Stimulated activated CD4-positive, alpha-beta T cell treated with anti-CD3 and anti-CD28 coated beads, Interleukin-1b, Interleukin-23, amount 100 ng/mL, for 48 hours (primary cell): ENCODE data around the gene PLA2G6.

Experiments used
- DNase-seq: peaks from one replicate; pipeline ENCODE4 v3.0.0-alpha.2; 2020

The PLA2G6 gene

DNA sequence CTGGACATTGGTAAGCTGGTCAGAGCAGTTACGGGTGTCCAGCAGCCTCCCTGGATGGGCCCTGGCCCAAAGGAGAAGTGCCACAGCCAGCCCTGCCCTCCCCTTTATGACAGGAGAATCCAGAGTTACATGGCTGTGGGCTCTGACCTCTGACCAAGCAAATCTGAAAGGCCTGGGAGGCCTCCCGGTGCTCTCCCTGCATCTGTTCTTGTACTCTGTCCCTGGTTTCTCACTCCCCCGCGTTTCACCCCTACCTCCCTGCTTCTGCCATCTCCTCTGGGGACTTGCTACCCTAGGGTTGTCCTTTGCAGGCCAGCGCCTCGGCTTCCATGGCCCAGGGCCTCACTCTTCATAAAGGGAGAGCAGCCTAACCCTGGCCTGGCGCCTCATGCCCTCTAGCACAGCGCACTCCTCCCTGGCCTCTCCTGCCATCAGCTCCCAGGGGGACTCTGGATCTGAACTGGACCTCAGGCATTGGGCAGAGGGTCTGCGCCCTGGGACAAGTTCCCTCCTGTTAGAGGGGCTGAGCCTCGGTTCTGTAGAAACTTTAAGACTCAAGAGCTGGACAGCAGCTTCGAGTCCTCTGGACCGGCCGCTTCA, 113.8 kb downstream of the PLA2G6 start:
- DNase-seq, result no peak

DNA sequence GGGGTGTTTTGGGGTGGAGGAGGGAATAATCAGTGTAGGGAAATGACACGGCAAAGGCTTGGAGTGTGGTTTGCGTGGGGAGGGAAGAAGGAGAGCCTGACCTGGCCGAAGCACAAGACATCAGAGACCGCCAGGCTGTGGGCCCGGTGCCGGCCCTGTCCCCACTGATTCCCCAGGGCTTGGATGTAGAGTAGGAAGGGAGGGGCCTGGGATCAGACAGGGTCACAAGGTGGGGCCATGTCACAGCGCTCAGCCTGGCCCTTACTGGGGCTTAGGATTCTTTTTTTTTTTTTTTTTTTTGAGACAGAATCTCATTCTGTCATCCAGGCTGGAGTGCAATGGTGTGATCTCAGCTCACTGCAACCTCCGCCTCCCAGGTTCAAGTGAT, 114.6 kb downstream of the PLA2G6 start:
- DNase-seq, result no peak

DNA sequence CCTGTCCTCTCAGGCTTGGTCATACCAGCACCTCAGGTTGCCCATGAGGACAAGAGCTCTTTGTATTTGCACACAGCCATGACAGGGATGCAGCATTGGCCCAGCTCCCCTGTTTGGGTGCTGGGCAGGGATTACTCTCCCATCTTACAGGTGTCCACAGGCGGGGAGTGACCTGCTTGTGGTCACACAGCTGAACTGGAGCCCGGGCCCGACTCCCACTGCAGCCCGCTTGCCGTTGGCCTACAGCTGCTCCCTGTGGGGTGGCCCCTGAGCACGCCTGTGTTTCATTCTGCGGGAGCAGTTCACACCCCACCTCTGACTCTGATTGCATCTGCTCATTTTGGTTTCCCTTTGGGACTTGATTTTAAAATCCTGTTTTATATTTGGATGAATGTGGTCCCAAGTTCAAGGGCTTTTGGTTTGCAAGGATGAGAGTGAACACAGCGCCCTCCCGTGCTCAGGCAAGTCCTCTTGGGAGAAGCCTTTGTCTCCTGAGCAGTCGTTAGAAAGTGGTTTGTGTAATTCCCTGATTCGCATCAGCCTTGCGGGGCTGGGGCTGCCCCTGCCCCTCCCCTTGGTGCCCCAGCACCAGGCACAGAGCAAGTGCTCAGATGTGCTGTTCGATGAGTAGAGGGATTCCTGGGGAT, 115.1 kb downstream of the PLA2G6 start:
- DNase-seq, result no peak

DNA sequence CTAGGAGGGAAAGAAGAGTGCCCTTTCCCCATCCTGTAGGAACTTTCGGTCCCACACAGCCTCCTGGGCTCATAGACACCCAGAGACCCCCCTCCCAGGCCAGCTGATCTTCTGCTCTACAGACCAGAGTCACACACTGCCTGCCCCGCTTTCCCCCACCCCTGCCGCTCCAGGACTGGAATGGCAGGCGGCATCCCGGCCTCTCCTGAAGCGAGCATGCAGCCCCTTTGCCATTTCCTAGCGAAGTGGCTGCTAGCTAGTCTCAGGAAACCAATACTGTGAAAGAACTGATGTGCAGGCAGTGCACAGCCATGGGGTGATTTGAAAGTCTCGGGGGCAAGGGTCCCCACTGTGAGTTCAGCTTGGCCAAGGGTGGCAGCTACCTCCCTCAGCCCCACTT, 116.1 kb downstream of the PLA2G6 start:
- DNase-seq, result no peak

DNA sequence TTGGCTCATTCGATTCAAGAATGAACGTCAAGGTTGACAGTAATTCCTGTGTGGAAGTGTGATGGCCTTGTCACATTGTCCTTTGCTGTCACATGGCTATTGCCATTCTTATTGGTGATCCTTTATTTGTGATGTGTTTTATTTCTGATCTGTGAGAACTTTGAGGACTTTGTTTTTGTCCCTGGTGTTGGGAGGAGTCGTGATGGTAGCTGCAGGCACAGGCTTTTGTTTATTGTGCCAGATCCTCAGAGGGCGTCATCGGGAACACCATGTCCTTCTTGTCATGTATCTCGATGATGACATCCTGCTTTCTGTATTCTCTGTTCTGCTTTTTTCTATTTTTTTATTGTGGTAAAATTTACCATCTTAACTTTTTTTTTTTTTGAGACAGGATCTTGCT, 118.8 kb downstream of the PLA2G6 start:
- no peak for DNase-seq
